Ishikawa (cell line): ENCODE measurements around the gene POC1B.

Experiments used
- CEBPB ChIP-seq: IDR thresholded peaks from 2 replicates; pipeline ENCODE4 v1.6.1; 2012
- CREB1 ChIP-seq: IDR thresholded peaks from 2 replicates; pipeline ENCODE4 v1.6.1; 2012; ENCODE audit warnings: low read depth
- EGR1 ChIP-seq: IDR thresholded peaks from 2 replicates; pipeline ENCODE4 v1.6.1; 2012
- EP300 ChIP-seq: IDR thresholded peaks from 2 replicates; pipeline ENCODE4 v1.6.1; 2012; ENCODE audit warnings: borderline replicate concordance
- FOXM1 ChIP-seq: IDR thresholded peaks from 2 replicates; pipeline ENCODE4 v1.6.1; 2012; ENCODE audit warnings: low read depth, borderline replicate concordance
- TAF1 ChIP-seq: IDR thresholded peaks from 2 replicates; pipeline ENCODE4 v1.6.1; 2012; ENCODE audit warnings: low read depth, mild to moderate bottlenecking
- TCF12 ChIP-seq: IDR thresholded peaks from 2 replicates; pipeline ENCODE4 v1.6.1; 2012; ENCODE audit warnings: low read depth
- TEAD4 ChIP-seq: IDR thresholded peaks from 2 replicates; pipeline ENCODE4 v1.6.1; 2012
- USF1 ChIP-seq: IDR thresholded peaks from 2 replicates; pipeline ENCODE4 v1.6.1; 2012
- YY1 ChIP-seq: IDR thresholded peaks from 2 replicates; pipeline ENCODE4 v1.6.1; 2012; ENCODE audit warnings: low read depth
- ZBTB7A ChIP-seq: IDR thresholded peaks from 2 replicates; pipeline ENCODE4 v1.6.1; 2012; ENCODE audit warnings: low read depth
- TF ChIP-seq, protein P1 (sequence below): IDR thresholded peaks from 2 replicates; pipeline ENCODE4 v1.6.1; 2012
- TF ChIP-seq, protein P2 (sequence below): IDR thresholded peaks from 2 replicates; pipeline ENCODE4 v1.6.1; 2012; ENCODE audit warnings: low read depth, mild to moderate bottlenecking

DNA sequence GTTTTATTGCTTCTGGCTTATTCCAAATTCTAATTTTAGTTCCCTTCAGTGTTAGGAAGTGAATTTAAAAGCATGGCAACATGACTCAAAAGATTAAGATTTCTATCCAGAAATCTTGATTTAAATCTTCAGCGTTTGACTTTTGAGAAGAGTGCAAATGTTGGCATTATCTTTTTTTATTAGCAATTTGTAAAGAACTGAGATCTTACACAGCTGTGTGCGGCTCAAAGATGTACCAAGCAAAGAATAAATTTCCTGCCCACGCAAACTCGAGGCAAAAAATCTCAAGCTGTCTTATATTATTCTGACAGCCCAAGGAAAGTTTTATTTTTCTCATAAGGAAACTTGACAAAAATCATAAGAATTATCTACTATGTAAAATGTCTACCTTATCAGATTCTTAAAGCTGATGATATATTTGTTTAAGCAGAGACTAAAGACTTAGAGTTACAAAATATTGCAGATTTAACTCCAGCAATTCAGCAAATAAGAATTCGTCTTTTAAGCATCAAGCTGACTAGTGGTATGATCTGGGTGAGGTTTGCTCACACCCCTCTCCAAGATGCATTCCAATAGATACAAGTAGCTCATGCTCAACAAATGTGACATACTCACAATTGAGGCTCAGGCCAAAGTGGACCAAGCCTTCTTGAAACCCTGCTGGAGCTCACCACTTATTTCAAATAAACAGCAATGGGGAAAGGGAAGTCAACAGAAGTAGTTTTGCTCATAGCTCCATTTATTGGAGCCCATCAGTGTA lies 47.4 kb upstream of the POC1B start:
- no peak for TF ChIP-seq CEBPB
- no peak for TF ChIP-seq TCF12
- no peak for TF ChIP-seq TAF1
- TF ChIP-seq, protein P1, sequence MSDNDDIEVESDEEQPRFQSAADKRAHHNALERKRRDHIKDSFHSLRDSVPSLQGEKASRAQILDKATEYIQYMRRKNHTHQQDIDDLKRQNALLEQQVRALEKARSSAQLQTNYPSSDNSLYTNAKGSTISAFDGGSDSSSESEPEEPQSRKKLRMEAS: no peak
- TF ChIP-seq YY1: no peak
- no peak for TF ChIP-seq CREB1
- TF ChIP-seq FOXM1: no peak
- TF ChIP-seq, protein P2, sequence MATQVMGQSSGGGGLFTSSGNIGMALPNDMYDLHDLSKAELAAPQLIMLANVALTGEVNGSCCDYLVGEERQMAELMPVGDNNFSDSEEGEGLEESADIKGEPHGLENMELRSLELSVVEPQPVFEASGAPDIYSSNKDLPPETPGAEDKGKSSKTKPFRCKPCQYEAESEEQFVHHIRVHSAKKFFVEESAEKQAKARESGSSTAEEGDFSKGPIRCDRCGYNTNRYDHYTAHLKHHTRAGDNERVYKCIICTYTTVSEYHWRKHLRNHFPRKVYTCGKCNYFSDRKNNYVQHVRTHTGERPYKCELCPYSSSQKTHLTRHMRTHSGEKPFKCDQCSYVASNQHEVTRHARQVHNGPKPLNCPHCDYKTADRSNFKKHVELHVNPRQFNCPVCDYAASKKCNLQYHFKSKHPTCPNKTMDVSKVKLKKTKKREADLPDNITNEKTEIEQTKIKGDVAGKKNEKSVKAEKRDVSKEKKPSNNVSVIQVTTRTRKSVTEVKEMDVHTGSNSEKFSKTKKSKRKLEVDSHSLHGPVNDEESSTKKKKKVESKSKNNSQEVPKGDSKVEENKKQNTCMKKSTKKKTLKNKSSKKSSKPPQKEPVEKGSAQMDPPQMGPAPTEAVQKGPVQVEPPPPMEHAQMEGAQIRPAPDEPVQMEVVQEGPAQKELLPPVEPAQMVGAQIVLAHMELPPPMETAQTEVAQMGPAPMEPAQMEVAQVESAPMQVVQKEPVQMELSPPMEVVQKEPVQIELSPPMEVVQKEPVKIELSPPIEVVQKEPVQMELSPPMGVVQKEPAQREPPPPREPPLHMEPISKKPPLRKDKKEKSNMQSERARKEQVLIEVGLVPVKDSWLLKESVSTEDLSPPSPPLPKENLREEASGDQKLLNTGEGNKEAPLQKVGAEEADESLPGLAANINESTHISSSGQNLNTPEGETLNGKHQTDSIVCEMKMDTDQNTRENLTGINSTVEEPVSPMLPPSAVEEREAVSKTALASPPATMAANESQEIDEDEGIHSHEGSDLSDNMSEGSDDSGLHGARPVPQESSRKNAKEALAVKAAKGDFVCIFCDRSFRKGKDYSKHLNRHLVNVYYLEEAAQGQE: no peak
- TF ChIP-seq TEAD4: no peak
- TF ChIP-seq EP300: no peak
- no peak for TF ChIP-seq EGR1
- no peak for TF ChIP-seq USF1
- no peak for TF ChIP-seq ZBTB7A
